ENCODE data around the gene MED25.

MED25 gene

GRCh38 chr19:49775742-49776370 lies 42.2 kb upstream of the MED25 start:
- ChIA-PET CTCF (no interaction called here), POLR2A (no interaction called here)
- DNase-seq (ENCODE audit: extremely low spot score) = no peak
- TF ChIP-seq LEF1 (IDR thresholded peaks at IDR 0.05; ENCODE audit: borderline replicate concordance) = no peak
- TF ChIP-seq FOXA1 (IDR thresholded peaks at IDR 0.05) = no peak
- no peak for TF ChIP-seq TARDBP (IDR thresholded peaks at IDR 0.05)
- TF ChIP-seq SP1 (IDR thresholded peaks at IDR 0.05) = no peak
- no peak for TF ChIP-seq CTBP1 (IDR thresholded peaks at IDR 0.05; ENCODE audit: borderline replicate concordance)
- TF ChIP-seq FOXK2 (IDR thresholded peaks at IDR 0.05) = no peak
- no peak for TF ChIP-seq ZNF384 (IDR thresholded peaks at IDR 0.05)
- TF ChIP-seq ARNT (IDR thresholded peaks at IDR 0.05) = no peak
- TF ChIP-seq BHLHE40 (IDR thresholded peaks at IDR 0.05; ENCODE audit: borderline replicate concordance) = no peak
- TF ChIP-seq FOXM1 (IDR thresholded peaks at IDR 0.05; ENCODE audit: borderline replicate concordance) = no peak
- TF ChIP-seq NFRKB (IDR thresholded peaks at IDR 0.05) = no peak
- no peak for TF ChIP-seq HDGF (IDR thresholded peaks at IDR 0.05; ENCODE audit: borderline replicate concordance)
- no peak for TF ChIP-seq PKNOX1 (IDR thresholded peaks at IDR 0.05)
- TF ChIP-seq SUZ12 (IDR thresholded peaks at IDR 0.05) = no peak

- CTCF ChIA-PET = no interaction called here
- DNase-seq (ENCODE audit: extremely low spot score) = no peak
- TF ChIP-seq LEF1 (IDR thresholded peaks at IDR 0.05; ENCODE audit: borderline replicate concordance) (no peak), NFRKB (IDR thresholded peaks at IDR 0.05) (no peak), HDGF (IDR thresholded peaks at IDR 0.05; ENCODE audit: borderline replicate concordance) (no peak), ARNT (IDR thresholded peaks at IDR 0.05) (no peak), ZNF384 (IDR thresholded peaks at IDR 0.05) (no peak), ELF4 (IDR thresholded peaks at IDR 0.05) (no peak), FOXK2 (IDR thresholded peaks at IDR 0.05) (no peak), BHLHE40 (IDR thresholded peaks at IDR 0.05; ENCODE audit: borderline replicate concordance) (no peak), SP1 (IDR thresholded peaks at IDR 0.05) (no peak), L3MBTL2 (conservative IDR thresholded peaks at IDR 0.05) (no peak), FOXA1 (IDR thresholded peaks at IDR 0.05) (no peak), PKNOX1 (IDR thresholded peaks at IDR 0.05) (no peak), CTBP1 (IDR thresholded peaks at IDR 0.05; ENCODE audit: borderline replicate concordance) (no peak), SUZ12 (IDR thresholded peaks at IDR 0.05) (no peak), FOXM1 (IDR thresholded peaks at IDR 0.05; ENCODE audit: borderline replicate concordance) (no peak)
- POLR2A ChIA-PET = interaction anchor here (1.1 kb wide), 1 partner anchor 9 kb away, joined by 5 read pairs; the partner anchor contains the start of gene AP2A1
Measured at GRCh38 chr19:49776371-49776764, 41.7 kb upstream of the MED25 start.

GRCh38 chr19:49779731-49780555 lies 38.1 kb upstream of the MED25 start:
- POLR2A ChIA-PET = no interaction called here
- DNase-seq (ENCODE audit: extremely low spot score) = no peak
- CTCF ChIA-PET = no interaction called here
- no peak for TF ChIP-seq ELF4 (IDR thresholded peaks at IDR 0.05)

GRCh38 chr19:49780861-49781260 lies 37.2 kb upstream of the MED25 start:
- POLR2A ChIA-PET = no interaction called here
- TF ChIP-seq ARNT (IDR thresholded peaks at IDR 0.05) = no peak
- no peak for TF ChIP-seq CTBP1 (IDR thresholded peaks at IDR 0.05; ENCODE audit: borderline replicate concordance)
- no peak for TF ChIP-seq ELF4 (IDR thresholded peaks at IDR 0.05)
- no peak for TF ChIP-seq SUZ12 (IDR thresholded peaks at IDR 0.05)
- no peak for TF ChIP-seq ZNF384 (IDR thresholded peaks at IDR 0.05)
- TF ChIP-seq LEF1 (IDR thresholded peaks at IDR 0.05; ENCODE audit: borderline replicate concordance) = no peak
- no peak for TF ChIP-seq FOXK2 (IDR thresholded peaks at IDR 0.05)
- TF ChIP-seq FOXA1 (IDR thresholded peaks at IDR 0.05) = no peak
- no peak for TF ChIP-seq FOXM1 (IDR thresholded peaks at IDR 0.05; ENCODE audit: borderline replicate concordance)
- TF ChIP-seq NFRKB (IDR thresholded peaks at IDR 0.05) = no peak
- TF ChIP-seq L3MBTL2 (conservative IDR thresholded peaks at IDR 0.05) = no peak
- no peak for TF ChIP-seq SP1 (IDR thresholded peaks at IDR 0.05)
- no peak for TF ChIP-seq HDGF (IDR thresholded peaks at IDR 0.05; ENCODE audit: borderline replicate concordance)
- TF ChIP-seq PKNOX1 (IDR thresholded peaks at IDR 0.05) = no peak
- no peak for TF ChIP-seq TARDBP (IDR thresholded peaks at IDR 0.05)
- DNase-seq (ENCODE audit: extremely low spot score) = no peak
- CTCF ChIA-PET = no interaction called here

GRCh38 chr19:49781394-49781793 lies 36.7 kb upstream of the MED25 start:
- POLR2A ChIA-PET = no interaction called here
- no peak for TF ChIP-seq ZNF384 (IDR thresholded peaks at IDR 0.05)
- TF ChIP-seq FOXK2 (IDR thresholded peaks at IDR 0.05) = no peak
- no peak for TF ChIP-seq ELF4 (IDR thresholded peaks at IDR 0.05)
- no peak for TF ChIP-seq SP1 (IDR thresholded peaks at IDR 0.05)
- no peak for TF ChIP-seq PKNOX1 (IDR thresholded peaks at IDR 0.05)
- no peak for TF ChIP-seq CTBP1 (IDR thresholded peaks at IDR 0.05; ENCODE audit: borderline replicate concordance)
- TF ChIP-seq HDGF (IDR thresholded peaks at IDR 0.05; ENCODE audit: borderline replicate concordance) = no peak
- no peak for TF ChIP-seq LEF1 (IDR thresholded peaks at IDR 0.05; ENCODE audit: borderline replicate concordance)
- no peak for TF ChIP-seq ARNT (IDR thresholded peaks at IDR 0.05)
- DNase-seq (ENCODE audit: extremely low spot score) = no peak
- CTCF ChIA-PET = no interaction called here
